ENCODE data around the gene MOCS2.

DNA sequence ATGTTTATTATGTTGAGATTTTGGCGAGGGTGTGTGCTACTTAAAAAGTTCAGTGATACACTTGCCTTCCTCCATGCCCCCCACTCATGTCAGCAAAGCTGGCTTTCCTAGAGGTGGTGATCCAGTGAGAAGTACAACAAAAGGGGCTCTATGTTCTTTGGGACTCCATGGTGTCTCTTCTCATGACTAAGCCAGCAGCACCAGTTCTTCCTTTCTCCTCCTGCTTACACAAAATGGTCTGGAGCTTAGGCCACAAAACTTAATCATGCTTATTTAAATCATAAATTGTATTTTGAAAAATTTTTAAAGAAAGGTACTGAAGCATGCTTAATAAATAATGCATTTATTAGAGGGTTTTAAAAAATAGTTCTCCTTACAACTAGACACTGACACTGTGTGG, 22.4 kb downstream of the MOCS2 start:
- TF ChIP-seq, protein P1, sequence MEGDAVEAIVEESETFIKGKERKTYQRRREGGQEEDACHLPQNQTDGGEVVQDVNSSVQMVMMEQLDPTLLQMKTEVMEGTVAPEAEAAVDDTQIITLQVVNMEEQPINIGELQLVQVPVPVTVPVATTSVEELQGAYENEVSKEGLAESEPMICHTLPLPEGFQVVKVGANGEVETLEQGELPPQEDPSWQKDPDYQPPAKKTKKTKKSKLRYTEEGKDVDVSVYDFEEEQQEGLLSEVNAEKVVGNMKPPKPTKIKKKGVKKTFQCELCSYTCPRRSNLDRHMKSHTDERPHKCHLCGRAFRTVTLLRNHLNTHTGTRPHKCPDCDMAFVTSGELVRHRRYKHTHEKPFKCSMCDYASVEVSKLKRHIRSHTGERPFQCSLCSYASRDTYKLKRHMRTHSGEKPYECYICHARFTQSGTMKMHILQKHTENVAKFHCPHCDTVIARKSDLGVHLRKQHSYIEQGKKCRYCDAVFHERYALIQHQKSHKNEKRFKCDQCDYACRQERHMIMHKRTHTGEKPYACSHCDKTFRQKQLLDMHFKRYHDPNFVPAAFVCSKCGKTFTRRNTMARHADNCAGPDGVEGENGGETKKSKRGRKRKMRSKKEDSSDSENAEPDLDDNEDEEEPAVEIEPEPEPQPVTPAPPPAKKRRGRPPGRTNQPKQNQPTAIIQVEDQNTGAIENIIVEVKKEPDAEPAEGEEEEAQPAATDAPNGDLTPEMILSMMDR (IDR thresholded peaks at IDR 0.05) = no peak
- TF ChIP-seq POLR2A (IDR thresholded peaks at IDR 0.05) = no peak

Data from tibial nerve (tissue), 3 donors.